Activated CD8-positive, alpha-beta memory T cell treated with anti-CD3 and anti-CD28 coated beads, Interleukin-2, amount 10 ng/mL, durations not matched to agents 7 days and 5 days (primary cell): Measurements from ENCODE around the gene NET1. TPM values are rescaled to one million over a fixed set of nuclear protein-coding genes. Genes with fewer than 3 reads are reported as not detected.

Experiments used
- ATAC-seq: fragments of 150-1000 bp; cut with Tn5 transposase; one replicate; pipeline ENCODE4 v1.10.0; 2021; ENCODE audit warnings: moderate library complexity
- CTCF ChIA-PET: fragments of 350-600 bp; sonication (Branson Sonifier 250); formaldehyde crosslinking; loops from one replicate; lab custom pipeline; 2021; ENCODE audit warnings: antibody characterized with exemption; lab: Charles Lee
- DNase-seq: peaks from one replicate; pipeline ENCODE4 v3.0.0-alpha.2; 2020
- H3K27ac Mint-ChIP-seq: one replicate; pipeline ENCODE4 v1.8.0; 2021; ENCODE audit warnings: mild to moderate bottlenecking, mixed read lengths
- H3K27me3 Mint-ChIP-seq: one replicate; pipeline ENCODE4 v1.8.0; 2021; ENCODE audit warnings: mixed read lengths
- H3K36me3 Mint-ChIP-seq: one replicate; pipeline ENCODE4 v1.8.0; 2021; ENCODE audit warnings: mild to moderate bottlenecking, mixed read lengths
- H3K4me1 Mint-ChIP-seq: one replicate; pipeline ENCODE4 v1.8.0; 2021; ENCODE audit warnings: mixed read lengths
- H3K4me3 Mint-ChIP-seq: one replicate; pipeline ENCODE4 v1.8.0; 2021; ENCODE audit warnings: mild to moderate bottlenecking, moderate library complexity, mixed read lengths
- H3K9me3 Mint-ChIP-seq: one replicate; pipeline ENCODE4 v1.8.0; 2022; ENCODE audit warnings: low read depth, mixed read lengths
- total RNA-seq, 2 experiments: library from RNA; stranded (reverse); gene quantifications; one replicate each; pipeline ENCODE4 v1.2.3, GENCODE V29; 2021

The NET1 gene
- total RNA-seq, 2 experiments from 2014 or later = 36.3 to 48.8 TPM

GRCh38 chr10:5381187-5381586, 31.2 kb upstream of the NET1 start:
- DNase-seq (no peak), ATAC-seq (no peak)
- Mint-ChIP-seq H3K4me3 (no peak overlapping the region), H3K36me3 (no peaks in the 10 kb centered on the region), H3K27me3 (peaks cover 7% of the 10 kb centered on the region), H3K4me1 (no peaks in the 10 kb centered on the region), H3K9me3 (no peaks in the 10 kb centered on the region), H3K27ac (no peak overlapping the region)
- CTCF ChIA-PET = interaction anchor here (0.6 to 2.7 kb wide), 5 partner anchors 53 to 532 kb away, joined by 3 to 10 read pairs (median 4); no protein-coding TSS in a partner anchor

GRCh38 chr10:5385224-5385623, 27.1 kb upstream of the NET1 start:
- Mint-ChIP-seq H3K4me1 (no peaks in the 10 kb centered on the region), H3K27ac (no peak overlapping the region), H3K27me3 (peaks cover 7% of the 10 kb centered on the region), H3K36me3 (peaks cover 3% of the 10 kb centered on the region), H3K4me3 (no peak overlapping the region), H3K9me3 (peaks cover 5% of the 10 kb centered on the region)
- DNase-seq (no peak), ATAC-seq (no peak)
- CTCF ChIA-PET = interaction anchor here (2.4 kb wide), 1 partner anchor 536 kb away, joined by 19 read pairs; no protein-coding TSS in a partner anchor

GRCh38 chr10:5387169-5387568, 25.2 kb upstream of the NET1 start:
- Mint-ChIP-seq H3K4me1 (no peaks in the 10 kb centered on the region), H3K36me3 (peaks cover 10% of the 10 kb centered on the region), H3K27me3 (peaks cover 7% of the 10 kb centered on the region), H3K9me3 (peaks cover 18% of the 10 kb centered on the region), H3K4me3 (no peak overlapping the region), H3K27ac (no peak overlapping the region)
- DNase-seq = no peak
- ATAC-seq = no peak
- CTCF ChIA-PET = interaction anchor here (1.3 kb wide), 1 partner anchor 538 kb away, joined by 3 read pairs; no protein-coding TSS in a partner anchor

- CTCF ChIA-PET = interaction anchor here (1.2 kb wide), 1 partner anchor 541 kb away, joined by 3 read pairs; no protein-coding TSS in a partner anchor
- H3K36me3 Mint-ChIP-seq = peaks cover 10% of the 10 kb centered on the region
- no peak for ATAC-seq
Measured at GRCh38 chr10:5390607-5391205, 21.7 kb upstream of the NET1 start.

GRCh38 chr10:5391790-5392189, 20.6 kb upstream of the NET1 start:
- ATAC-seq (no peak), DNase-seq (no peak)
- no peak overlapping the region for H3K27ac Mint-ChIP-seq
- peaks cover 3% of the 10 kb centered on the region for H3K27me3 Mint-ChIP-seq
- H3K9me3 Mint-ChIP-seq = peaks cover 19% of the 10 kb centered on the region
- no peaks in the 10 kb centered on the region for H3K4me1 Mint-ChIP-seq
- H3K4me3 Mint-ChIP-seq = no peak overlapping the region
- CTCF ChIA-PET = interaction anchor here (1.3 kb wide), 1 partner anchor 42 kb away, joined by 3 read pairs; no protein-coding TSS in a partner anchor
- H3K36me3 Mint-ChIP-seq = peaks cover 10% of the 10 kb centered on the region

More at GRCh38 chr10:5390607-5391205, 21.7 kb upstream of the NET1 start:
- Mint-ChIP-seq H3K27ac (no peak overlapping the region), H3K4me3 (no peak overlapping the region), H3K27me3 (peaks cover 3% of the 10 kb centered on the region), H3K4me1 (no peaks in the 10 kb centered on the region), H3K9me3 (peaks cover 19% of the 10 kb centered on the region)
- DNase-seq = no peak

- Mint-ChIP-seq H3K27me3 (peaks cover 5% of the 10 kb centered on the region), H3K27ac (no peak overlapping the region), H3K36me3 (peaks cover 9% of the 10 kb centered on the region), H3K4me1 (no peaks in the 10 kb centered on the region), H3K9me3 (peaks cover 19% of the 10 kb centered on the region), H3K4me3 (no peak overlapping the region)
- CTCF ChIA-PET = no interaction called here
- ATAC-seq = no peak
- no peak for DNase-seq
Measured at GRCh38 chr10:5393529-5393928, 18.8 kb upstream of the NET1 start.

- peaks cover 7% of the 10 kb centered on the region for H3K36me3 Mint-ChIP-seq
- H3K9me3 Mint-ChIP-seq = peaks cover 14% of the 10 kb centered on the region
Measured at GRCh38 chr10:5395168-5395567, 17.2 kb upstream of the NET1 start.

GRCh38 chr10:5396556-5397300, 15.6 kb upstream of the NET1 start:
- H3K9me3 Mint-ChIP-seq = peaks cover 2% of the 10 kb centered on the region
- DNase-seq (no peak), ATAC-seq (no peak)
- CTCF ChIA-PET = no interaction called here
- no peak overlapping the region for H3K4me3 Mint-ChIP-seq
- H3K27ac Mint-ChIP-seq = no peak overlapping the region
- peaks cover 16% of the 10 kb centered on the region for H3K27me3 Mint-ChIP-seq
- no peaks in the 10 kb centered on the region for H3K36me3 Mint-ChIP-seq
- no peaks in the 10 kb centered on the region for H3K4me1 Mint-ChIP-seq

More at GRCh38 chr10:5395168-5395567, 17.2 kb upstream of the NET1 start:
- ATAC-seq = no peak
- Mint-ChIP-seq H3K27me3 (peaks cover 11% of the 10 kb centered on the region), H3K4me1 (no peaks in the 10 kb centered on the region), H3K27ac (no peak overlapping the region), H3K4me3 (no peak overlapping the region)
- no peak for DNase-seq
- CTCF ChIA-PET = interaction anchor here (1.1 kb wide), 1 partner anchor 545 kb away, joined by 3 read pairs; no protein-coding TSS in a partner anchor

- peaks cover 22% of the 10 kb centered on the region for H3K27me3 Mint-ChIP-seq
- CTCF ChIA-PET = no interaction called here
- no peaks in the 10 kb centered on the region for H3K9me3 Mint-ChIP-seq
- H3K27ac Mint-ChIP-seq = no peak overlapping the region
- DNase-seq (no peak), ATAC-seq (no peak)
- no peak overlapping the region for H3K4me3 Mint-ChIP-seq
- no peaks in the 10 kb centered on the region for H3K4me1 Mint-ChIP-seq
- no peaks in the 10 kb centered on the region for H3K36me3 Mint-ChIP-seq
Measured at GRCh38 chr10:5399332-5399731, 13.0 kb upstream of the NET1 start.

- Mint-ChIP-seq H3K27ac (no peak overlapping the region), H3K9me3 (no peaks in the 10 kb centered on the region), H3K4me3 (no peak overlapping the region), H3K4me1 (no peaks in the 10 kb centered on the region), H3K36me3 (no peaks in the 10 kb centered on the region), H3K27me3 (peaks cover 22% of the 10 kb centered on the region)
- CTCF ChIA-PET = no interaction called here
- DNase-seq = no peak
- ATAC-seq = no peak
Measured at GRCh38 chr10:5400468-5401240, 11.7 kb upstream of the NET1 start.

- peaks cover 25% of the 10 kb centered on the region for H3K27me3 Mint-ChIP-seq
- no peaks in the 10 kb centered on the region for H3K4me1 Mint-ChIP-seq
- no peaks in the 10 kb centered on the region for H3K9me3 Mint-ChIP-seq
- DNase-seq (no peak), ATAC-seq (no peak)
- peaks cover under 1% of the 10 kb centered on the region for H3K36me3 Mint-ChIP-seq
- no peak overlapping the region for H3K4me3 Mint-ChIP-seq
- CTCF ChIA-PET = no interaction called here
- H3K27ac Mint-ChIP-seq = no peak overlapping the region
Measured at GRCh38 chr10:5402798-5403197, 9.6 kb upstream of the NET1 start.

- Mint-ChIP-seq H3K27me3 (peaks cover 30% of the 10 kb centered on the region), H3K27ac (no peak within 1 kb of the TSS), H3K9me3 (no peaks in the 10 kb centered on the region), H3K4me1 (no peaks in the 10 kb centered on the region), H3K36me3 (peaks cover 2% of the 10 kb centered on the region), H3K4me3 (no peak within 1 kb of the TSS)
- ATAC-seq (no peak), DNase-seq (no peak)
- CTCF ChIA-PET = no interaction called here
Measured at GRCh38 chr10:5404208-5405041, 7.9 kb upstream of the NET1 start, which contains the start of gene TUBAL3. TUBAL3 (minus strand) TSS chr10:5404828; CDS start chr10:5404792, 36 bp downstream.
